Bronchus fibroblast of lung (primary cell): Measurements from ENCODE around the gene RBMY1J. TPM values are rescaled to one million over a fixed set of nuclear protein-coding genes. Genes with fewer than 3 reads are reported as not detected.

Experiments
- total RNA-seq: library from RNA; depleted of rRNA; stranded (reverse); fragments of >200 nt; gene quantifications from 2 replicates; pipeline ENCODE4 v1.2.3, GENCODE V29; 2015

Gene RBMY1J
- total RNA-seq: not detected in 2 replicates

GRCh38 chrY:22403110-22403509 is at the start of gene RBMY1J:
Gene RBMY1J (plus strand): TSS chrY:22403410. CDS start chrY:22405448, 2,038 bp downstream.

Other genes starting within 250 kb of the RBMY1J start
- not detected in 2 replicates for gene RBMY1F, start 220.5 kb upstream of the RBMY1J start, total RNA-seq